NCI-H2171 treated with DMSO at 0.1 percent for 48 hours (cell line): ENCODE data around the gene GOLGA2.

Source experiments
- DNase-seq: peaks from one replicate; lab custom pipeline; 2025; lab: John Stamatoyannopoulos, UW

GOLGA2 gene

GRCh38 chr9:128257086-128257825 lies 18.6 kb downstream of the GOLGA2 start:
- DNase-seq: no peak

GRCh38 chr9:128254855-128255759 lies 20.7 kb downstream of the GOLGA2 start:
- DNase-seq: peak; percentile 35

GRCh38 chr9:128254362-128254761 lies 21.4 kb downstream of the GOLGA2 start:
- no peak for DNase-seq

DNA sequence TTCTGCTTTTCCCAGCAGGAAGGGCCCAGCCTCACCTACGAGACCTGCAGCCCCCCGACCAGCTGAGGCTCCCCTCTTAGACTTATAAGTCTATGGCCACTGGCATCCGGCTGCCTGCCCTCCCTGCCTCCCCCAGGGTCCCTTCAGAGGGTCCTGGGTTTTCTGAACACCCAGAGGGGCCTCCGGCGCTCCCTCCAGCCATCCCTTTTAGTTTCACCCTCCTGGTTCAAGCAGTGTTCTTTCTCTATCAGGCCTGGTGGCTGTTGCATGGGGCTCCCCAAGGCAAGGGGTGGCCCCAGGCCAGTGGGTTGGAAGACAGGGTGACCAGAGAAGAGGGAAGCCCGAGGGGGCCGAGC lies 21.8 kb downstream of the GOLGA2 start:
- DNase-seq: no peak

GRCh38 chr9:128253140-128253990 lies 22.4 kb downstream of the GOLGA2 start:
- no peak for DNase-seq

DNA sequence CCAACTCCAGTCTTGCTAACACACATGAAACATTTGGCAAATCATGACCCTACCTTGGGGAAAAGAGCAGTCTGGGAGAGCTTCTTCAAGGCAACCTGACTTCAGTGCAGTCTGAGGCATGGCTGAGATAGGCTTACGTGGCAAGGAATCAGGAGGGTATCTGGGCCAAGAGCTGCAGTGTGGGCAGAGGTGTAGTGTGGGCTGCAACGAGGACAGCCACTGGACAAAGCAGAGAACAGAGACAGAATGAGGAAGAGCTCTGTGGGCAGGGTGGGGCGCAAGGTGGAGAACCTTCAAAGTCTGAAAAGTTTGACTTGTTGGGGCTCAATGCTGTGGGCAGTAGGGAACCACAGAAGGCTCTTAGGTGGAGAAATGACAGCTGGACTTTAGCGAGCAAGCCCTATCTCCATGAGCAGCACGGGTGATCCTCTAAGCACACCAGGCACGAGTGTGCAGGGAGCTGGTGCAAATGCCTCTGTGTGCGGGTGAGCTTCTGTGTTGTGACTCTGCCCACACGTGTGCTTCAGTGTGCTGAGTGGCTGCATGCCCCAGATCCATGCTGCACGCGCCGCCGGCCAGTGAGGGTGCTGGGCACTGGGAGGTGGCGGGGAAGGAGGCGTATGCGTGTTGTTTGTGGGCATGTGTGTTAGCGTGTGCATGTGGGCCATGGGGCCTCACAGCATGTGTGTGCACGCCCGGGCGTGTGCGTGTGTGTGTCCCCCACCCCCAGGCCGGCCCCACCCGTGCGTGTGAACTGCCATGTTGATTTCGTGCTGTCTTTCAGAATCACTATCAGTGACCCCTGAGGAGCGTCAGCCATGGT lies 23.3 kb downstream of the GOLGA2 start:
- DNase-seq: no peak

- no peak for DNase-seq
These were observed 24.1 kb downstream of the GOLGA2 start for GRCh38 chr9:128251732-128252100.

- DNase-seq: no peak
These were observed 24.7 kb downstream of the GOLGA2 start for GRCh38 chr9:128250839-128251731.

DNA sequence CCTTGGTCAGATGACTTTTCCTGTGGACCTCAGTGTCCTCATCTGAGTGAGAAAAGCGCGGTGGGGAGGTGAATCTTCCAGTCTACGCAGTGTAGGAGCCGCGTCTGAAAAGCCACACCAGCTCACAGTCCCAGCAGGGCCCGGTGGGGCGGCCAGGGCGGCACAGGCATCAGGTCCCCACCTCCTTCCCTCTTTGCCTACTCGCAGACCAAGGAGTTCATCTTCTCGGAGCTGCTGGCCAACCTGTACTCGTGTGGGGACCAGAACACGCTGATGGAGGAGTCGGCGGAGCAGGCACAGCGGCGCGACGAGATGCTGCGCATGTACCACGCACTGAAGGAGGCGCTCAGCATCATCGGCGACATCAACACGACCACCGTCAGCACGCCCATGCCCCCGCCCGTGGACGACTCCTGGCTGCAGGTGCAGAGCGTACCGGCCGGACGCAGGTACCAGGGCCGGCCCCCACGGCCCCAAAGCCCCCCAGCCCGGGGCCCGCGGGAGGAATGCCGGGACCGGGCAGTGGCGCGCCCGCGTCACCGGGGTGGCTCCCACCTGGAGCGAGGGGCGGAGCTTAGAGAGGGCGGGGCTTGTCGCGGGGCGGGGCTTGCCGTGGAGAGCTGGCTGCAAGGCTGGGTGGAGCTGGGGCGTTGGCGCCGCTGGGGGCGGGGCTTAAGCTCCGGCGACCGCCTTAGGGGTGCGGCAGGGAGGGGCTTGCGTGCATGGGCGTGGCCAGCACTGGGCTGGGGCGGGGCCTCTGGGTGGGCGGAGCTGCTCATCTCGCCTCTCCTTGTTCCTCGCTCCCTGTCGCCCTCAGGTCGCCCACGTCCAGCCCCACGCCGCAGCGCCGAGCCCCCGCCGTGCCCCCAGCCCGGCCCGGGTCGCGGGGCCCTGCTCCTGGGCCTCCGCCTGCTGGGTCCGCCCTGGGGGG lies 25.6 kb downstream of the GOLGA2 start:
- no peak for DNase-seq

- no peak for DNase-seq
These were observed 26.3 kb downstream of the GOLGA2 start for GRCh38 chr9:128249558-128249907.

DNA sequence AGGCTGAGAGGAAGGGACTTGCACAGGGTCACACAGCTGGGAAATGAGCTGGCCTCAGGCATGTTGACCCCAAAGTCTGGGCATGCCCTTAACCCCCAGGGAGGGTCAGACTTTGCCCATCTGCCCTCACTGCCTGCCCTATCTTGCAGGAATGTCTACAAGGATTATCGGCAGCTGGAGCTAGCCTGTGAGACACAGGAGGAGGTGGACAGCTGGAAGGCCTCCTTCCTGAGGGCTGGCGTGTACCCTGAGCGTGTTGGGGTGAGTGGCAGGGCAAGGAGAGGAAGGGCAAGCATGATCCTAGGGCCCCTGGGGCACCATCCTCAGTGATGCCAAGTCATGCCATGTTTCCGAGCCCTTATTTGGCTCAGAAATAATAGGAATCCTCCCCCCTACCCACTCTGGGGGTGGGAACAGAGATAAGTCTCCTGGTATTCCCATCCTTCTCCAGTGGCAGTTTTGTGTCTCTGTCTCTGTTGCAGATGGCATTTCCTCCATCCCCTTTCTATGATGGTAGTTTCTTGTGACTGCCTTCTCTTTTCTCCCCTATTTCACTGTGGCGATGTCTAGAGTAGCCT lies 28.5 kb downstream of the GOLGA2 start:
- DNase-seq: no peak

- no peak for DNase-seq
These were observed 29.3 kb downstream of the GOLGA2 start for GRCh38 chr9:128246471-128246870.

DNA sequence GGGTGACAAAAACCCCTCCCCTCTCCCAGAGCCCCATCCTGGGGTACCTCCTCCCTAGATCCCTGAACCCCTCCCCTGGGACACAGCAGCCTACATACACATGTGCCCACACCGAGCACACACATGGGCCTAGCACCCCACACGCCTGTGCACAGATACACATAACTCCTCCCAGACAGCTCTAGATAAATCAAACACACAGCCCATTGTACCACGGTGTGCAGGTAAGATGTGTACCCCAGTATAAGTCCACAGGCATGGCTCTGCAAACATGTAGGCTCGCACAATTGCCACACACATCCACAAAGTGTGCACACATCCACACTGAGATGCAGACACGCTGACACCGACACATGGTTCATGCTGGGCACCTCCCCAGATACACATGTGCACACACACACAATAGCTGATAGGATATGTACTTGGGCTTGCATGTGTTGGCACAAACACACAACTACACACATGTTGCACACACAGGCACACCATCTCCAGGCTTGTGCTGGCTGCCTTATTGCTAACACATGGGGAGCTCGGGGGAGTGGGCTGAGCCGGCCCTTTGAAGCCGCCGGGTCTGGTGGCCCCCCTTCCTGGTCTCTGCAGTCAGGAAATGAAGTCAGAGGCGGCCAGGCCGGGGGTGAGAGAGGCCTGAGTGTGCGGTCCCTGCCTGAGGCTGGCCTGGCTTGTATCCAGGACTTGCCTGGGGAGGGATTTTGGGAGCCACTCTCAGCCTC lies 30.2 kb downstream of the GOLGA2 start:
- DNase-seq: no peak

- no peak for DNase-seq
These were observed 31.0 kb downstream of the GOLGA2 start for GRCh38 chr9:128244837-128245231.

DNA sequence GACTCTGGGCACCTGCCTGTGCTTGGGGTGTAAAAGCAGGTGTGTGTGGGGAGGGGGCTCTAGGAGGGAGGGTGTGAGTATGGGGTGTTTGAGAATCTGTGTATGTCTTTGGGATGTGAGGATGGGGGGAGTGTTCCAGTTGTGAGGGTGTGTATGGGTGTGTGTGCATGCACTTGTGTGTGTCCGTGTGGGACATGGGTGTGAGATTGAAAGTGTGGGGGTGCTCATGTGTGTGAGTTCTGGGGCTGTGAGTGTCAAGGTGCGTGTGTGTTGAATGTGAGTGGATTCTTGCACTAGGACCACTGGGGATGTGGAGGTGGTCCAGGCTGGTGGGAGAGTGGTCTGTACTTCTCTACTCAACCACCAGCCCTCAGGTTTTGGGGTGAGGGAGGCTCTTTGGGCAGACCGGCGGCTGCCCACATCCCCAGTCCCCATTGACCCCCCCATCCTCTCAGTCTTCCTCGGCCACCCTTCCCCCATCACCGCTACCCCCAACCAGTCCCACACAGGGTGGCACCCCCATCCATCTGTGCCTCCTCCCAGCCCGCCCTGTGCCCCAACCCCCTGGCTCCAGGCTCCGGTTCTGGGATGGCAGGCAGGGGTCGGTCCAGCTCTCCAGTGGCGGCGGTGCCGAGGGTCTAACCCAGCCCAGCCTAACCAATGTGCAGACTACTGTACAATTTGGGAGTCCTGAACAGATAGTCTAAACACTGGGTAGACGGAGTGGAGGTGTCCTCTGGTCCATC lies 31.5 kb downstream of the GOLGA2 start:
- no peak for DNase-seq

GRCh38 chr9:128243215-128244018 lies 32.4 kb downstream of the GOLGA2 start:
- DNase-seq: no peak

- no peak for DNase-seq
These were observed 33.0 kb downstream of the GOLGA2 start for GRCh38 chr9:128242828-128243214.
